NCI-H524 (cell line): Measurements from ENCODE around the gene SERPINB5.

ENCODE experiments used
- DNase-seq, 2 experiments: peaks; one replicate each; lab custom pipeline; 2025; lab: John Stamatoyannopoulos, UW

Gene SERPINB5

GRCh38 chr18:63470751-63471150 lies 6.0 kb upstream of the SERPINB5 start:
- DNase-seq: no peak

- DNase-seq: no peak
Observed at GRCh38 chr18:63472380-63472779, 4.4 kb upstream of the SERPINB5 start.

GRCh38 chr18:63477200-63477599 lies 442 bp downstream of the SERPINB5 start:
- DNase-seq: no peak

GRCh38 chr18:63477968-63478367 lies 1.2 kb downstream of the SERPINB5 start:
- no peak for DNase-seq

GRCh38 chr18:63479826-63480225 lies 3.1 kb downstream of the SERPINB5 start:
- no peak for DNase-seq

- no peak for DNase-seq
Observed at GRCh38 chr18:63480476-63480875, 3.7 kb downstream of the SERPINB5 start.

- DNase-seq: no peak
Observed at GRCh38 chr18:63480915-63481314, 4.2 kb downstream of the SERPINB5 start.

- DNase-seq: no peak
Observed at GRCh38 chr18:63487676-63488075, 10.9 kb downstream of the SERPINB5 start.

- no peak for DNase-seq
Observed at GRCh38 chr18:63488160-63488559, 11.4 kb downstream of the SERPINB5 start.

GRCh38 chr18:63492851-63493250 lies 16.1 kb downstream of the SERPINB5 start:
- no peak for DNase-seq

GRCh38 chr18:63495675-63496074 lies 18.9 kb downstream of the SERPINB5 start:
- no peak for DNase-seq

GRCh38 chr18:63505566-63506335 lies 29.0 kb downstream of the SERPINB5 start:
- DNase-seq: peak; percentile 2 to 7

- no peak for DNase-seq
Observed at GRCh38 chr18:63506336-63506646, 29.5 kb downstream of the SERPINB5 start.

- DNase-seq: no peak
Observed at GRCh38 chr18:63508596-63508995, 31.8 kb downstream of the SERPINB5 start.

GRCh38 chr18:63511285-63511684 lies 34.5 kb downstream of the SERPINB5 start:
- DNase-seq: no peak

GRCh38 chr18:63514326-63514725 lies 37.6 kb downstream of the SERPINB5 start:
- DNase-seq: no peak

- no peak for DNase-seq
Observed at GRCh38 chr18:63514888-63515678, 38.3 kb downstream of the SERPINB5 start.

GRCh38 chr18:63515801-63516200 lies 39.0 kb downstream of the SERPINB5 start:
- DNase-seq: no peak

GRCh38 chr18:63518178-63519012 lies 41.6 kb downstream of the SERPINB5 start:
- peak; percentile 55 to 80 for DNase-seq

GRCh38 chr18:63520053-63520685 lies 43.4 kb downstream of the SERPINB5 start:
- DNase-seq: no peak

- peak; percentile 18 to 46 for DNase-seq
Observed at GRCh38 chr18:63523660-63524059, 46.9 kb downstream of the SERPINB5 start.

- DNase-seq: no peak
Observed at GRCh38 chr18:63527251-63527650, 50.5 kb downstream of the SERPINB5 start.
